Fibroblast of lung (primary cell): ENCODE measurements around the gene SRP9. TPM values are rescaled to one million over a fixed set of nuclear protein-coding genes. Genes with fewer than 3 reads are reported as not detected.

Source experiments
- DNase-seq, 2 donors: peaks; one replicate each; pipeline versions ENCODE4 v3.0.0 to v3.0.0-alpha.2; 2010; ENCODE audit warnings: low read depth in 2 of 2
- H2AFZ ChIP-seq: 2 replicates; pipeline ENCODE4 v1.5.1; 2012; ENCODE audit warnings: low read length, control low read depth, inconsistent platforms
- H3K27ac ChIP-seq: 2 replicates; pipeline ENCODE4 v1.5.1; 2011; ENCODE audit warnings: low read length, control low read depth; ENCODE audit not compliant: insufficient read depth
- H3K27me3 ChIP-seq: 2 replicates; pipeline ENCODE4 v1.5.1; 2011; ENCODE audit warnings: mild to moderate bottlenecking, low read length; ENCODE audit not compliant: control insufficient read depth, insufficient read depth
- H3K36me3 ChIP-seq: 2 replicates; pipeline ENCODE4 v1.5.1; 2011; ENCODE audit warnings: low read length; ENCODE audit not compliant: control insufficient read depth, insufficient read depth
- H3K4me1 ChIP-seq: 2 replicates; pipeline ENCODE4 v1.5.1; 2011; ENCODE audit warnings: low read length; ENCODE audit not compliant: control insufficient read depth, insufficient read depth; ENCODE audit errors: extremely low read depth
- H3K4me2 ChIP-seq: 2 replicates; pipeline ENCODE4 v1.5.1; 2011; ENCODE audit warnings: low read length, control low read depth; ENCODE audit not compliant: insufficient read depth; ENCODE audit errors: extremely low read depth
- H3K4me3 ChIP-seq, 4 experiments: fragments of 200-600 bp in 1 of 4; sonication (generic) in 1 of 4; replicated peaks in 1 of 4; 2 replicates each; pipeline ENCODE4 v1.5.1; 2011 to 2016; ENCODE audit warnings: low read length in 4 of 4, low read depth in 3 of 4, mild to moderate bottlenecking in 3 of 4, control low read depth in 2 of 4, inconsistent platforms in 1 of 4, mixed read lengths in 1 of 4; ENCODE audit not compliant: insufficient read depth in 1 of 4; ENCODE audit errors: control extremely low read depth in 1 of 4
- H3K79me2 ChIP-seq: 2 replicates; pipeline ENCODE4 v1.5.1; 2012; ENCODE audit warnings: mild to moderate bottlenecking, low read length, inconsistent platforms; ENCODE audit not compliant: control insufficient read depth, insufficient read depth
- H3K9ac ChIP-seq: 2 replicates; pipeline ENCODE4 v1.5.1; 2011; ENCODE audit warnings: mild to moderate bottlenecking, low read length, control low read depth; ENCODE audit not compliant: insufficient read depth
- H3K9me3 ChIP-seq: 2 replicates; pipeline ENCODE4 v1.5.1; 2012; ENCODE audit warnings: low read depth, low read length; ENCODE audit not compliant: control insufficient read depth, insufficient read depth
- H4K20me1 ChIP-seq: 2 replicates; pipeline ENCODE4 v1.5.1; 2011; ENCODE audit warnings: low read length; ENCODE audit not compliant: control insufficient read depth, insufficient read depth; ENCODE audit errors: extremely low read depth
- EZH2 ChIP-seq: IDR thresholded peaks from 2 replicates; pipeline ENCODE4 v1.5.1; 2012; ENCODE audit warnings: low read length, control low read depth, mild to moderate bottlenecking; ENCODE audit errors: missing control alignments
- polyA plus RNA-seq, 2 donors: library from polyadenylated mRNA; depleted of rRNA in 1 of 2; stranded (reverse) in 1 of 2; unstranded in 1 of 2; fragments of >200 nt; gene quantifications; 2 replicates each; pipeline ENCODE4 v1.2.1, GENCODE V29; 2011 to 2012; ENCODE audit warnings: missing spikeins in 1 of 2
- total RNA-seq: library from RNA; depleted of rRNA; stranded (reverse); fragments of >200 nt; gene quantifications from 2 replicates; pipeline ENCODE4 v1.2.1, GENCODE V29; 2014
- TF ChIP-seq, protein P1 (sequence below), 2 donors: IDR thresholded peaks in 1 of 2; conservative IDR thresholded peaks in 1 of 2; 1 replicate in 1 of 2; 2 replicates in 1 of 2; pipeline ENCODE4 v1.5.1; 2011 to 2012; ENCODE audit warnings: low read length in 2 of 2, control low read depth in 1 of 2, inconsistent platforms in 1 of 2, low read depth in 1 of 2, mild to moderate bottlenecking in 1 of 2

SRP9 gene
- total and polyA plus RNA-seq, 2 donors (not counting 1 experiment from before 2014, with no cell fraction given) = 202 to 442 TPM

GRCh38 chr1:225825078-225825477, 47.5 kb downstream of the SRP9 start:
- no peaks in the 10 kb centered on the region for H4K20me1 ChIP-seq
- H3K79me2 ChIP-seq = no peaks in the 10 kb centered on the region
- H3K4me2 ChIP-seq = no peak overlapping the region
- H3K36me3 ChIP-seq = no peaks in the 10 kb centered on the region
- no peaks in the 10 kb centered on the region for H3K27me3 ChIP-seq
- TF ChIP-seq, protein P1, sequence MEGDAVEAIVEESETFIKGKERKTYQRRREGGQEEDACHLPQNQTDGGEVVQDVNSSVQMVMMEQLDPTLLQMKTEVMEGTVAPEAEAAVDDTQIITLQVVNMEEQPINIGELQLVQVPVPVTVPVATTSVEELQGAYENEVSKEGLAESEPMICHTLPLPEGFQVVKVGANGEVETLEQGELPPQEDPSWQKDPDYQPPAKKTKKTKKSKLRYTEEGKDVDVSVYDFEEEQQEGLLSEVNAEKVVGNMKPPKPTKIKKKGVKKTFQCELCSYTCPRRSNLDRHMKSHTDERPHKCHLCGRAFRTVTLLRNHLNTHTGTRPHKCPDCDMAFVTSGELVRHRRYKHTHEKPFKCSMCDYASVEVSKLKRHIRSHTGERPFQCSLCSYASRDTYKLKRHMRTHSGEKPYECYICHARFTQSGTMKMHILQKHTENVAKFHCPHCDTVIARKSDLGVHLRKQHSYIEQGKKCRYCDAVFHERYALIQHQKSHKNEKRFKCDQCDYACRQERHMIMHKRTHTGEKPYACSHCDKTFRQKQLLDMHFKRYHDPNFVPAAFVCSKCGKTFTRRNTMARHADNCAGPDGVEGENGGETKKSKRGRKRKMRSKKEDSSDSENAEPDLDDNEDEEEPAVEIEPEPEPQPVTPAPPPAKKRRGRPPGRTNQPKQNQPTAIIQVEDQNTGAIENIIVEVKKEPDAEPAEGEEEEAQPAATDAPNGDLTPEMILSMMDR (conservative IDR thresholded peaks at IDR 0.05 in 1 of 2, IDR thresholded peaks at IDR 0.05 in 1 of 2; ENCODE audit: low read depth in 1 of 2, low read length in 2 of 2) = no peak
- no peak for TF ChIP-seq EZH2
- H3K9me3 ChIP-seq = no peaks in the 10 kb centered on the region
- no peak overlapping the region for H3K9ac ChIP-seq
- DNase-seq = no peak
- no peak overlapping the region for H3K4me3 ChIP-seq
- no peak overlapping the region for H2AFZ ChIP-seq
- no peaks in the 10 kb centered on the region for H3K4me1 ChIP-seq
- no peak overlapping the region for H3K27ac ChIP-seq

DNA sequence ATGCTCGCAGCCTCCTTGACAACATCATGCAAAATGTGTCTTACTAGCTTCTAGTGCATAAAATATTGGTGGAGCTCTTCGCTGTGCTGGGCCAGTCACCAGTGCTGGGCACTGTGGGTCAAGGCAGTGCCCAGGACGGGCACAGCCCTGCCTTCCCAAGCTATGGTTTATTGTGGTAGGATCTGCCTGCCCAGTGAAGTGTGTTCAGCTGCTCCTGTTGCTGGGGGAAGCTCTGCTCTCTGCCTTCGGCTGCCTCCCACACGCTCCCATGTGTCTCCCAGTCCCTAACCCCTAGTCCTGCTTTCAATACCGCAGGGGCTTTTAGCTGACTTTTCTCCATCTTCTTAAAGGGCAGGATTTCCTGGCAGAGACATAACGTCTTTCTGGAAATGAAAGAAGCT, 48.0 kb downstream of the SRP9 start:
- Histone ChIP-seq H3K4me1 (no peaks in the 10 kb centered on the region), H3K4me2 (no peak overlapping the region), H3K27ac (no peak overlapping the region), H3K36me3 (no peaks in the 10 kb centered on the region), H4K20me1 (no peaks in the 10 kb centered on the region), H3K79me2 (no peaks in the 10 kb centered on the region), H3K27me3 (no peaks in the 10 kb centered on the region), H2AFZ (no peak overlapping the region), H3K4me3 (no peak overlapping the region), H3K9ac (no peak overlapping the region), H3K9me3 (no peaks in the 10 kb centered on the region)
- no peak for DNase-seq
- TF ChIP-seq EZH2 = no peak

GRCh38 chr1:225827076-225827475, 49.5 kb downstream of the SRP9 start:
- no peak overlapping the region for H3K4me3 ChIP-seq
- H3K4me1 ChIP-seq = no peaks in the 10 kb centered on the region
- no peaks in the 10 kb centered on the region for H3K79me2 ChIP-seq
- TF ChIP-seq, protein P1 (conservative IDR thresholded peaks at IDR 0.05 in 1 of 2, IDR thresholded peaks at IDR 0.05 in 1 of 2; ENCODE audit: low read depth in 1 of 2, low read length in 2 of 2) = no peak
- TF ChIP-seq EZH2 = no peak
- no peak overlapping the region for H3K9ac ChIP-seq
- no peaks in the 10 kb centered on the region for H4K20me1 ChIP-seq
- H3K36me3 ChIP-seq = no peaks in the 10 kb centered on the region
- H2AFZ ChIP-seq = no peak overlapping the region
- no peak overlapping the region for H3K4me2 ChIP-seq
- no peaks in the 10 kb centered on the region for H3K9me3 ChIP-seq
- H3K27me3 ChIP-seq = no peaks in the 10 kb centered on the region
- no peak overlapping the region for H3K27ac ChIP-seq
- DNase-seq = no peak
